PFSK-1 (cell line): ENCODE results near the gene USB1.

Experiments
- FOXP2 ChIP-seq: optimal IDR thresholded peaks from 2 replicates; pipeline ENCODE3; 2011; ENCODE audit warnings: borderline replicate concordance, control low read depth, inconsistent platforms; ENCODE audit not compliant: insufficient read depth; ENCODE audit errors: extremely low read length, extremely low read depth
- POLR2AphosphoS5 ChIP-seq: IDR thresholded peaks from 2 replicates; pipeline ENCODE4 v1.6.1; 2012; ENCODE audit warnings: low read depth, mild to moderate bottlenecking, control low read depth, low read length, moderate library complexity
- REST ChIP-seq, 2 experiments: IDR thresholded peaks; 2 replicates each; pipeline versions ENCODE4 v1.6.1 to v1.8.0; 2011 to 2012; ENCODE audit warnings: low read depth in 2 of 2, low read length in 2 of 2, control low read depth in 1 of 2, inconsistent platforms in 1 of 2, mild to moderate bottlenecking in 1 of 2, moderate library complexity in 1 of 2; ENCODE audit not compliant: insufficient read depth in 1 of 2
- SIN3A ChIP-seq: IDR thresholded peaks from 2 replicates; pipeline ENCODE4 v1.6.1; 2012; ENCODE audit warnings: mild to moderate bottlenecking, low read length, moderate library complexity, borderline replicate concordance; ENCODE audit not compliant: insufficient read depth
- TAF1 ChIP-seq: IDR thresholded peaks from 2 replicates; pipeline ENCODE4 v1.6.1; 2012; ENCODE audit warnings: low read length, control low read depth, borderline replicate concordance; ENCODE audit not compliant: insufficient read depth

The USB1 gene

DNA sequence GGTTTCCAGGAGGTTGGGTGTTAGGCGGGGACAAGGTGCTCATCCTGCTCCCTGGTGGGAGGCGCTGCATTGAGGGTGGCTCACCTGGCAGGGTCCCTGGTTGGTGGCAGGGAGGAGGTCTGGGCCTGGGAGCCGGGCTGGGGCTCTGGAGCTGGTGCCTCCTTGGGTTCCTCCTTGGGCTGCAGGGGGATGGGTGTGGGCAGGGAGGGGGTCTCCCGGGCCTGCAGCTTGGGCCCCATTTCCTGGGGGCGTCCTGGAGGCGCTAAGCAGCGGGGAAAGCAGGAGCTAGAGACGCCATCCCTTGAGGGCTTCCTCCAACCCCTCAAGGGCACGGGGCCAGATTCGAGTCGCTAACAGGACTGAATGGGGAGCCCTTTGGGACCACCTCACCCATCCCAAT lies 41.4 kb upstream of the USB1 start:
- TF ChIP-seq TAF1 (no peak), REST (IDR thresholded peaks at IDR 0.05; ENCODE audit: insufficient read depth in 1 of 2, low read depth in 2 of 2, low read length in 2 of 2) (no peak), POLR2AphosphoS5 (no peak), SIN3A (no peak), FOXP2 (no peak)

- TF ChIP-seq POLR2AphosphoS5: no peak
- no peak for TF ChIP-seq FOXP2
- TF ChIP-seq REST (IDR thresholded peaks at IDR 0.05; ENCODE audit: insufficient read depth in 1 of 2, low read depth in 2 of 2, low read length in 2 of 2): no peak
- TF ChIP-seq TAF1: no peak
- no peak for TF ChIP-seq SIN3A
Measured at GRCh38 chr16:57960310-57960709, 40.9 kb upstream of the USB1 start.

DNA sequence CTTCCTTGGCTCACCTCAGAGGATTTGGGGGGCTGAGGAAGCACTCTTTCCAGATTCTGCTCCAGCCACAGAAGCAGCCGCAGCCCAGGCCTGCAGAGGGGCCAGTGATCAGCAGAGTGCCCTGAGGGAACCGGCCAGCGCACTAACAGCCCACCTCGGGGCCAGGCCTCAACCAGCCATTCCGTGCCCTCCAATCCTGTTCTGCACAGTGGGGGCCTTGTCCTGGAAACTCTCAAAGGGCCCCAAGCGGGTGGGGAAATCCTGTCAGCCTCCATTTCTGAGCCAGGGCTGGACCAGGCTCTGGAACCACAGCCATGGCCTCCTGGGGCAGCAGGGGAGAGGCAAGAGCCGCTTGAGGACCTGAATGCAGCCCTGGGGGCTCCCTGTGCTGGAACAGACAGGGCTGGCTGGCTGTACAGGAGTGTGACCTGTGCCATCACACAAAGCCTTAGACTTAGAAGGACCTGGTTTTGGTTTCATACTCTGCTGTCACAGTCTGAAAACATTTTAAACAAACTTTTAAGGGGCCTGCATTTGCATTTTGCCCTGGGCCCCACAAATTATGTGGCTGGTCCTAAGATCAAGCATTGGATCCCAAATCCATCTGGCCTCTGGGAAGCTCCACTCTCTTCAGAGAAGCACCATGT lies 40.3 kb upstream of the USB1 start:
- TF ChIP-seq POLR2AphosphoS5 (no peak), SIN3A (no peak), REST (IDR thresholded peaks at IDR 0.05; ENCODE audit: insufficient read depth in 1 of 2, low read depth in 2 of 2, low read length in 2 of 2) (no peak), TAF1 (no peak), FOXP2 (no peak)

DNA sequence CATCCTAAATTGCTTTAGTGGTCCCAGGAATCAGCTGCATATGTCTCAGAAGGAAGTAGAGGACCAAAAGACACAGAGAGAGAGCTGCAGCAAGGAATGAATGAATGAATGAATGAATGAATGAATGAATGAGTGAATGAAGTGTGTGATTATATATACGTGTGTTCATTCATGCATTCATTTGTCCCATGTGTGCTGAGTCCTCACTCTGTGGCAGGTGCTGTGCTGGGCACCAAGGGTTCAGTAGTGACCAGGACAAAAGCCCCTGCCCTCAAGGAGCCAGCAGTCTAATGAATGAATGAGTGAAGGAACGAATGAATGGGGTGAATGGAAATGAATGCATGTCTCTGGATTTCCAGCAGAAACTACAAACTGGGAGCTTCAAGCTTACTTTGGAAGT lies 39.7 kb upstream of the USB1 start:
- no peak for TF ChIP-seq REST (IDR thresholded peaks at IDR 0.05; ENCODE audit: insufficient read depth in 1 of 2, low read depth in 2 of 2, low read length in 2 of 2)
- no peak for TF ChIP-seq TAF1

DNA sequence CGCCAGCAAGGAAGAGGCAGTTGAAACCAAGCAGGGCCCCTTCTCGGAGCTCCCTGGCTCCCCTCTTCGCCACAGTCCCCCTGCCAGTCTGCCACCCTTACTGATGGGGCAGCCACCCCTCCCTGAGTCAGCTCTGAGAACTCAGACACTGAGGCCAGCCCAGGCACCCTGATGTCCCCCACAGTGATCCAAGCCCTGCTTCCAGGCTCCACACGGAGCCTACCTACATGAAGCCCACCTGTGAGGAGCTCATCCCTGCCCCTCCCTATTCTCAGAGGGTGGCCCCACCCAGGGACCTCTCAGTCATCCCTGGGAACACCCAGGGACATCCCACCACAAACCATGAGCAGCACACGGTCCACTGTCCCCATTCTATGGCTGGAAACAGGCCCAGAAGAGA lies 39.2 kb upstream of the USB1 start:
- TF ChIP-seq FOXP2 (no peak), REST (IDR thresholded peaks at IDR 0.05; ENCODE audit: insufficient read depth in 1 of 2, low read depth in 2 of 2, low read length in 2 of 2) (no peak), SIN3A (no peak), POLR2AphosphoS5 (no peak), TAF1 (no peak)
